ENCODE data around the gene ASPG. TPM values are rescaled to one million over a fixed set of nuclear protein-coding genes. Genes with fewer than 3 reads are reported as not detected.

ASPG gene
- total RNA-seq, 1 experiment from 2014 or later: not detected

GRCh38 chr14:104098272-104099095, 13.0 kb downstream of the ASPG start:
- no peak for TF ChIP-seq CTCF (IDR thresholded peaks at IDR 0.05; ENCODE audit: unreplicated experiment)
- BruUV-seq (replicated peaks): no TSS peak
- CTCF ChIA-PET: no interaction called here

GRCh38 chr14:104099096-104100041, 13.9 kb downstream of the ASPG start:
- Mint-ChIP-seq H3K36me3 (ENCODE audit: insufficient read depth, unreplicated experiment) (no peaks in the 10 kb centered on the region), H3K27me3 (ENCODE audit: unreplicated experiment) (peaks cover 28% of the 10 kb centered on the region), H3K4me1 (ENCODE audit: low read depth, unreplicated experiment) (peaks cover 12% of the 10 kb centered on the region), H3K4me3 (ENCODE audit: low read depth, unreplicated experiment) (no peak overlapping the region), H3K27ac (ENCODE audit: unreplicated experiment) (no peak overlapping the region), H3K9me3 (ENCODE audit: low read depth, unreplicated experiment) (no peaks in the 10 kb centered on the region)
- no peak for DNase-seq
- CTCF ChIA-PET: no interaction called here
- intact Hi-C loops (cut with micrococcal nuclease; ENCODE audit: unreplicated experiment): no loop called here
- TF ChIP-seq CTCF (IDR thresholded peaks at IDR 0.05; ENCODE audit: unreplicated experiment): no peak
- BruUV-seq (replicated peaks): no TSS peak

More at GRCh38 chr14:104098272-104099095, 13.0 kb downstream of the ASPG start:
- H3K36me3 Mint-ChIP-seq (ENCODE audit: insufficient read depth, unreplicated experiment): no peaks in the 10 kb centered on the region
- H3K27ac Mint-ChIP-seq (ENCODE audit: unreplicated experiment): no peak overlapping the region
- peaks cover 16% of the 10 kb centered on the region for H3K4me1 Mint-ChIP-seq (ENCODE audit: low read depth, unreplicated experiment)
- no peak for DNase-seq
- H3K4me3 Mint-ChIP-seq (ENCODE audit: low read depth, unreplicated experiment): no peak overlapping the region
- intact Hi-C loops (cut with micrococcal nuclease; ENCODE audit: unreplicated experiment): no loop called here
- no peaks in the 10 kb centered on the region for H3K9me3 Mint-ChIP-seq (ENCODE audit: low read depth, unreplicated experiment)
- H3K27me3 Mint-ChIP-seq (ENCODE audit: unreplicated experiment): peaks cover 32% of the 10 kb centered on the region

GRCh38 chr14:104100171-104101085, 14.9 kb downstream of the ASPG start:
- no TSS peak for BruUV-seq (replicated peaks)
- peaks cover 20% of the 10 kb centered on the region for H3K27me3 Mint-ChIP-seq (ENCODE audit: unreplicated experiment)
- no peak for TF ChIP-seq CTCF (IDR thresholded peaks at IDR 0.05; ENCODE audit: unreplicated experiment)
- intact Hi-C loops (cut with micrococcal nuclease; ENCODE audit: unreplicated experiment): no loop called here
- H3K4me3 Mint-ChIP-seq (ENCODE audit: low read depth, unreplicated experiment): no peak overlapping the region
- CTCF ChIA-PET: no interaction called here
- H3K36me3 Mint-ChIP-seq (ENCODE audit: insufficient read depth, unreplicated experiment): no peaks in the 10 kb centered on the region
- H3K4me1 Mint-ChIP-seq (ENCODE audit: low read depth, unreplicated experiment): peaks cover 8% of the 10 kb centered on the region
- no peaks in the 10 kb centered on the region for H3K9me3 Mint-ChIP-seq (ENCODE audit: low read depth, unreplicated experiment)
- DNase-seq: no peak
- no peak overlapping the region for H3K27ac Mint-ChIP-seq (ENCODE audit: unreplicated experiment)

GRCh38 chr14:104101086-104101621, 15.7 kb downstream of the ASPG start:
- Mint-ChIP-seq H3K27me3 (ENCODE audit: unreplicated experiment) (peaks cover 13% of the 10 kb centered on the region), H3K4me3 (ENCODE audit: low read depth, unreplicated experiment) (no peak overlapping the region), H3K4me1 (ENCODE audit: low read depth, unreplicated experiment) (peaks cover 8% of the 10 kb centered on the region), H3K36me3 (ENCODE audit: insufficient read depth, unreplicated experiment) (no peaks in the 10 kb centered on the region), H3K9me3 (ENCODE audit: low read depth, unreplicated experiment) (no peaks in the 10 kb centered on the region), H3K27ac (ENCODE audit: unreplicated experiment) (no peak overlapping the region)
- no TSS peak for BruUV-seq (replicated peaks)
- TF ChIP-seq CTCF (IDR thresholded peaks at IDR 0.05; ENCODE audit: unreplicated experiment): no peak
- CTCF ChIA-PET: no interaction called here
- DNase-seq: no peak
- intact Hi-C loops (cut with micrococcal nuclease; ENCODE audit: unreplicated experiment): no loop called here

Data from Calu3 (cell line).